Neural cell (in vitro differentiated cells): ENCODE data around the gene PRPF40A.

Source experiments
- EP300 ChIP-seq: fragments of 450-650 bp; conservative IDR thresholded peaks from 2 replicates; pipeline ENCODE4 v1.6.1; 2014; ENCODE audit warnings: antibody characterized with exemption, mild to moderate bottlenecking, moderate library complexity; ENCODE audit not compliant: poor library complexity, severe bottlenecking
- EZH2 ChIP-seq: fragments of 200-600, 300-800 bp; shearing (Covaris generic), sonication (generic); IDR thresholded peaks from 2 replicates; pipeline ENCODE4 v1.6.1; 2014; ENCODE audit warnings: antibody characterized with exemption, low read length, borderline replicate concordance, mild to moderate bottlenecking; ENCODE audit not compliant: insufficient read depth, poor library complexity, severe bottlenecking
- POLR2AphosphoS5 ChIP-seq: IDR thresholded peaks from 2 replicates; pipeline ENCODE4 v1.6.1; 2012
- SMC3 ChIP-seq: fragments of 450-650 bp; conservative IDR thresholded peaks from 2 replicates; pipeline ENCODE4 v1.6.1; 2014; ENCODE audit warnings: antibody characterized with exemption, mild to moderate bottlenecking, moderate library complexity; ENCODE audit not compliant: poor library complexity
- TAF1 ChIP-seq: IDR thresholded peaks from 2 replicates; pipeline ENCODE4 v1.6.1; 2012; ENCODE audit warnings: low read depth
- TF ChIP-seq, protein P1 (sequence below): IDR thresholded peaks from 2 replicates; pipeline ENCODE4 v1.6.1; 2012; ENCODE audit warnings: borderline replicate concordance
- TF ChIP-seq, protein P2 (sequence below): fragments of 450-650 bp; IDR thresholded peaks from 2 replicates; pipeline ENCODE4 v1.5.1; 2014; ENCODE audit warnings: antibody characterized with exemption, mild to moderate bottlenecking, moderate library complexity; ENCODE audit not compliant: poor library complexity, severe bottlenecking

DNA sequence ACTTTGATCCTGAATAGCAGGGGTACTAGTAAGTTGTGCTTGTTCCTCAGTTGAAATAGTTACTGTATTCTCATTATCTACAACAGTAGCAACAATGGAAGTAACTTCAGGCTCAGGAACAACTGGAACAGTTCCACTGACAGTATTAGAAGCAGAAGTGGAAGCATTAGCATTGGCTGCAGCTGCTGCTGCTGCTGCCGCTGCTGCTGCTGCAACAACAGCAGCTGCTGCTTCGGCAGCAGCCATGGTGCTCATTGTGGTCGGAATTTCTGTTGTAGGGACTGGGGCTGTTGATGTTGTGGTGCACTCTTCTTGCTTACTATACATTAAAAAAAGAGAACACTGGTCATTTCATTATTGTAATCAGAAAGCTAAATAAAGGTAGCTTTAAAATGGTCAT is 40.8 kb downstream of the PRPF40A start:
- TF ChIP-seq POLR2AphosphoS5 (no peak), TAF1 (no peak), EP300 (no peak), EZH2 (no peak), SMC3 (no peak)
- TF ChIP-seq, protein P1, sequence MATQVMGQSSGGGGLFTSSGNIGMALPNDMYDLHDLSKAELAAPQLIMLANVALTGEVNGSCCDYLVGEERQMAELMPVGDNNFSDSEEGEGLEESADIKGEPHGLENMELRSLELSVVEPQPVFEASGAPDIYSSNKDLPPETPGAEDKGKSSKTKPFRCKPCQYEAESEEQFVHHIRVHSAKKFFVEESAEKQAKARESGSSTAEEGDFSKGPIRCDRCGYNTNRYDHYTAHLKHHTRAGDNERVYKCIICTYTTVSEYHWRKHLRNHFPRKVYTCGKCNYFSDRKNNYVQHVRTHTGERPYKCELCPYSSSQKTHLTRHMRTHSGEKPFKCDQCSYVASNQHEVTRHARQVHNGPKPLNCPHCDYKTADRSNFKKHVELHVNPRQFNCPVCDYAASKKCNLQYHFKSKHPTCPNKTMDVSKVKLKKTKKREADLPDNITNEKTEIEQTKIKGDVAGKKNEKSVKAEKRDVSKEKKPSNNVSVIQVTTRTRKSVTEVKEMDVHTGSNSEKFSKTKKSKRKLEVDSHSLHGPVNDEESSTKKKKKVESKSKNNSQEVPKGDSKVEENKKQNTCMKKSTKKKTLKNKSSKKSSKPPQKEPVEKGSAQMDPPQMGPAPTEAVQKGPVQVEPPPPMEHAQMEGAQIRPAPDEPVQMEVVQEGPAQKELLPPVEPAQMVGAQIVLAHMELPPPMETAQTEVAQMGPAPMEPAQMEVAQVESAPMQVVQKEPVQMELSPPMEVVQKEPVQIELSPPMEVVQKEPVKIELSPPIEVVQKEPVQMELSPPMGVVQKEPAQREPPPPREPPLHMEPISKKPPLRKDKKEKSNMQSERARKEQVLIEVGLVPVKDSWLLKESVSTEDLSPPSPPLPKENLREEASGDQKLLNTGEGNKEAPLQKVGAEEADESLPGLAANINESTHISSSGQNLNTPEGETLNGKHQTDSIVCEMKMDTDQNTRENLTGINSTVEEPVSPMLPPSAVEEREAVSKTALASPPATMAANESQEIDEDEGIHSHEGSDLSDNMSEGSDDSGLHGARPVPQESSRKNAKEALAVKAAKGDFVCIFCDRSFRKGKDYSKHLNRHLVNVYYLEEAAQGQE = no peak
- TF ChIP-seq, protein P2, sequence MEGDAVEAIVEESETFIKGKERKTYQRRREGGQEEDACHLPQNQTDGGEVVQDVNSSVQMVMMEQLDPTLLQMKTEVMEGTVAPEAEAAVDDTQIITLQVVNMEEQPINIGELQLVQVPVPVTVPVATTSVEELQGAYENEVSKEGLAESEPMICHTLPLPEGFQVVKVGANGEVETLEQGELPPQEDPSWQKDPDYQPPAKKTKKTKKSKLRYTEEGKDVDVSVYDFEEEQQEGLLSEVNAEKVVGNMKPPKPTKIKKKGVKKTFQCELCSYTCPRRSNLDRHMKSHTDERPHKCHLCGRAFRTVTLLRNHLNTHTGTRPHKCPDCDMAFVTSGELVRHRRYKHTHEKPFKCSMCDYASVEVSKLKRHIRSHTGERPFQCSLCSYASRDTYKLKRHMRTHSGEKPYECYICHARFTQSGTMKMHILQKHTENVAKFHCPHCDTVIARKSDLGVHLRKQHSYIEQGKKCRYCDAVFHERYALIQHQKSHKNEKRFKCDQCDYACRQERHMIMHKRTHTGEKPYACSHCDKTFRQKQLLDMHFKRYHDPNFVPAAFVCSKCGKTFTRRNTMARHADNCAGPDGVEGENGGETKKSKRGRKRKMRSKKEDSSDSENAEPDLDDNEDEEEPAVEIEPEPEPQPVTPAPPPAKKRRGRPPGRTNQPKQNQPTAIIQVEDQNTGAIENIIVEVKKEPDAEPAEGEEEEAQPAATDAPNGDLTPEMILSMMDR = no peak
